ENCODE data around the gene ZFAND4. TPM values are rescaled to one million over a fixed set of nuclear protein-coding genes. Genes with fewer than 3 reads are reported as not detected.
"Not testable (repeated sequence)": the region's sequence is repeated elsewhere in the genome, so short reads cannot be mapped to it uniquely, and the experiment has no call there.

Gene ZFAND4
- total and polyA plus RNA-seq, 2 experiments from 2014 or later, result 7.4 to 30.3 TPM

DNA sequence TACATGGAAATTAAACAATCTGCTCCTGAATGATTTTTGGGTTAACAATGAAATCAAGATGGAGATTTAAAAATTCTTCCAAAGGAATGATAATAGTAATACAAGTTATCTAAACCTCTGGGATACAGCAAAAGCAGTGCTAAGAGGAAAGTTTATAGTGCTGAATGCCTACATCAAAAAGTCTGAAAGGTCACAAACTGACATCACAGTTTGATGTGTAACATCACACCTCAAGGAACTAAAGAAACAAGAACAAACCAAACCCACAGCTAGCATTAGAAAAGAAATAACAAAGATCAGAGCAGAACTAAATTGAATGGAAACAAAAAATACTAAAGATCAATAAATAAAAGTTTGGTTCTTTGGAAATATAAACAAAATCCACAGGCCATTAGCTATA is 17.4 kb downstream of the ZFAND4 start:
- DNase-seq (ENCODE audit: low spot score), result no peak
- Histone ChIP-seq H3K4me3 (no peak overlapping the region), H3K27me3 (ENCODE audit: insufficient read depth) (no peaks in the 10 kb centered on the region), H2AFZ (no peak overlapping the region), H3K4me2 (no peak overlapping the region), H3F3A (replicated peaks; ENCODE audit: low read depth) (no peaks in the 10 kb centered on the region), H4K20me1 (replicated peaks; ENCODE audit: insufficient read depth) (peaks cover 3% of the 10 kb centered on the region; the same call in 1 of the 2 replicates), H3K79me2 (replicated peaks; ENCODE audit: insufficient read depth) (peaks cover 18% of the 10 kb centered on the region; the same call in 1 of the 2 replicates), H3K4me1 (ENCODE audit: insufficient read depth) (no peaks in the 10 kb centered on the region), H3K27ac (ENCODE audit: low read depth) (no peak overlapping the region), H3K9me2 (ENCODE audit: insufficient read depth) (no peaks in the 10 kb centered on the region), H3K36me3 (ENCODE audit: insufficient read depth) (no peaks in the 10 kb centered on the region)
- H3K9me3 Mint-ChIP-seq, result no peaks in the 10 kb centered on the region
- TF ChIP-seq, protein P1, sequence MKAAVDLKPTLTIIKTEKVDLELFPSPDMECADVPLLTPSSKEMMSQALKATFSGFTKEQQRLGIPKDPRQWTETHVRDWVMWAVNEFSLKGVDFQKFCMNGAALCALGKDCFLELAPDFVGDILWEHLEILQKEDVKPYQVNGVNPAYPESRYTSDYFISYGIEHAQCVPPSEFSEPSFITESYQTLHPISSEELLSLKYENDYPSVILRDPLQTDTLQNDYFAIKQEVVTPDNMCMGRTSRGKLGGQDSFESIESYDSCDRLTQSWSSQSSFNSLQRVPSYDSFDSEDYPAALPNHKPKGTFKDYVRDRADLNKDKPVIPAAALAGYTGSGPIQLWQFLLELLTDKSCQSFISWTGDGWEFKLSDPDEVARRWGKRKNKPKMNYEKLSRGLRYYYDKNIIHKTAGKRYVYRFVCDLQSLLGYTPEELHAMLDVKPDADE (IDR thresholded peaks at IDR 0.05), result no peak
- TF ChIP-seq CREB1 (CRISPR knock-in tag; IDR thresholded peaks at IDR 0.05; ENCODE audit: low read depth) (no peak), NANOG (IDR thresholded peaks at IDR 0.05; ENCODE audit: borderline replicate concordance) (no peak), POLR2AphosphoS5 (IDR thresholded peaks at IDR 0.05; ENCODE audit: low read depth) (no peak), ZNF331 (CRISPR knock-in tag; IDR thresholded peaks at IDR 0.05; ENCODE audit: low read depth) (no peak), JUNB (IDR thresholded peaks at IDR 0.05; ENCODE audit: unreplicated experiment) (no peak), ZNF114 (CRISPR knock-in tag; IDR thresholded peaks at IDR 0.05) (no peak), EZH2 (IDR thresholded peaks at IDR 0.05; ENCODE audit: low read depth, unreplicated experiment) (no peak), EZH2phosphoT487 (IDR thresholded peaks at IDR 0.05; ENCODE audit: unreplicated experiment) (no peak)
- TF ChIP-seq, protein P2, sequence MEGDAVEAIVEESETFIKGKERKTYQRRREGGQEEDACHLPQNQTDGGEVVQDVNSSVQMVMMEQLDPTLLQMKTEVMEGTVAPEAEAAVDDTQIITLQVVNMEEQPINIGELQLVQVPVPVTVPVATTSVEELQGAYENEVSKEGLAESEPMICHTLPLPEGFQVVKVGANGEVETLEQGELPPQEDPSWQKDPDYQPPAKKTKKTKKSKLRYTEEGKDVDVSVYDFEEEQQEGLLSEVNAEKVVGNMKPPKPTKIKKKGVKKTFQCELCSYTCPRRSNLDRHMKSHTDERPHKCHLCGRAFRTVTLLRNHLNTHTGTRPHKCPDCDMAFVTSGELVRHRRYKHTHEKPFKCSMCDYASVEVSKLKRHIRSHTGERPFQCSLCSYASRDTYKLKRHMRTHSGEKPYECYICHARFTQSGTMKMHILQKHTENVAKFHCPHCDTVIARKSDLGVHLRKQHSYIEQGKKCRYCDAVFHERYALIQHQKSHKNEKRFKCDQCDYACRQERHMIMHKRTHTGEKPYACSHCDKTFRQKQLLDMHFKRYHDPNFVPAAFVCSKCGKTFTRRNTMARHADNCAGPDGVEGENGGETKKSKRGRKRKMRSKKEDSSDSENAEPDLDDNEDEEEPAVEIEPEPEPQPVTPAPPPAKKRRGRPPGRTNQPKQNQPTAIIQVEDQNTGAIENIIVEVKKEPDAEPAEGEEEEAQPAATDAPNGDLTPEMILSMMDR (conservative IDR thresholded peaks at IDR 0.05; ENCODE audit: low read depth in 2 of 2), result no peak
- TF ChIP-seq, protein P3, sequence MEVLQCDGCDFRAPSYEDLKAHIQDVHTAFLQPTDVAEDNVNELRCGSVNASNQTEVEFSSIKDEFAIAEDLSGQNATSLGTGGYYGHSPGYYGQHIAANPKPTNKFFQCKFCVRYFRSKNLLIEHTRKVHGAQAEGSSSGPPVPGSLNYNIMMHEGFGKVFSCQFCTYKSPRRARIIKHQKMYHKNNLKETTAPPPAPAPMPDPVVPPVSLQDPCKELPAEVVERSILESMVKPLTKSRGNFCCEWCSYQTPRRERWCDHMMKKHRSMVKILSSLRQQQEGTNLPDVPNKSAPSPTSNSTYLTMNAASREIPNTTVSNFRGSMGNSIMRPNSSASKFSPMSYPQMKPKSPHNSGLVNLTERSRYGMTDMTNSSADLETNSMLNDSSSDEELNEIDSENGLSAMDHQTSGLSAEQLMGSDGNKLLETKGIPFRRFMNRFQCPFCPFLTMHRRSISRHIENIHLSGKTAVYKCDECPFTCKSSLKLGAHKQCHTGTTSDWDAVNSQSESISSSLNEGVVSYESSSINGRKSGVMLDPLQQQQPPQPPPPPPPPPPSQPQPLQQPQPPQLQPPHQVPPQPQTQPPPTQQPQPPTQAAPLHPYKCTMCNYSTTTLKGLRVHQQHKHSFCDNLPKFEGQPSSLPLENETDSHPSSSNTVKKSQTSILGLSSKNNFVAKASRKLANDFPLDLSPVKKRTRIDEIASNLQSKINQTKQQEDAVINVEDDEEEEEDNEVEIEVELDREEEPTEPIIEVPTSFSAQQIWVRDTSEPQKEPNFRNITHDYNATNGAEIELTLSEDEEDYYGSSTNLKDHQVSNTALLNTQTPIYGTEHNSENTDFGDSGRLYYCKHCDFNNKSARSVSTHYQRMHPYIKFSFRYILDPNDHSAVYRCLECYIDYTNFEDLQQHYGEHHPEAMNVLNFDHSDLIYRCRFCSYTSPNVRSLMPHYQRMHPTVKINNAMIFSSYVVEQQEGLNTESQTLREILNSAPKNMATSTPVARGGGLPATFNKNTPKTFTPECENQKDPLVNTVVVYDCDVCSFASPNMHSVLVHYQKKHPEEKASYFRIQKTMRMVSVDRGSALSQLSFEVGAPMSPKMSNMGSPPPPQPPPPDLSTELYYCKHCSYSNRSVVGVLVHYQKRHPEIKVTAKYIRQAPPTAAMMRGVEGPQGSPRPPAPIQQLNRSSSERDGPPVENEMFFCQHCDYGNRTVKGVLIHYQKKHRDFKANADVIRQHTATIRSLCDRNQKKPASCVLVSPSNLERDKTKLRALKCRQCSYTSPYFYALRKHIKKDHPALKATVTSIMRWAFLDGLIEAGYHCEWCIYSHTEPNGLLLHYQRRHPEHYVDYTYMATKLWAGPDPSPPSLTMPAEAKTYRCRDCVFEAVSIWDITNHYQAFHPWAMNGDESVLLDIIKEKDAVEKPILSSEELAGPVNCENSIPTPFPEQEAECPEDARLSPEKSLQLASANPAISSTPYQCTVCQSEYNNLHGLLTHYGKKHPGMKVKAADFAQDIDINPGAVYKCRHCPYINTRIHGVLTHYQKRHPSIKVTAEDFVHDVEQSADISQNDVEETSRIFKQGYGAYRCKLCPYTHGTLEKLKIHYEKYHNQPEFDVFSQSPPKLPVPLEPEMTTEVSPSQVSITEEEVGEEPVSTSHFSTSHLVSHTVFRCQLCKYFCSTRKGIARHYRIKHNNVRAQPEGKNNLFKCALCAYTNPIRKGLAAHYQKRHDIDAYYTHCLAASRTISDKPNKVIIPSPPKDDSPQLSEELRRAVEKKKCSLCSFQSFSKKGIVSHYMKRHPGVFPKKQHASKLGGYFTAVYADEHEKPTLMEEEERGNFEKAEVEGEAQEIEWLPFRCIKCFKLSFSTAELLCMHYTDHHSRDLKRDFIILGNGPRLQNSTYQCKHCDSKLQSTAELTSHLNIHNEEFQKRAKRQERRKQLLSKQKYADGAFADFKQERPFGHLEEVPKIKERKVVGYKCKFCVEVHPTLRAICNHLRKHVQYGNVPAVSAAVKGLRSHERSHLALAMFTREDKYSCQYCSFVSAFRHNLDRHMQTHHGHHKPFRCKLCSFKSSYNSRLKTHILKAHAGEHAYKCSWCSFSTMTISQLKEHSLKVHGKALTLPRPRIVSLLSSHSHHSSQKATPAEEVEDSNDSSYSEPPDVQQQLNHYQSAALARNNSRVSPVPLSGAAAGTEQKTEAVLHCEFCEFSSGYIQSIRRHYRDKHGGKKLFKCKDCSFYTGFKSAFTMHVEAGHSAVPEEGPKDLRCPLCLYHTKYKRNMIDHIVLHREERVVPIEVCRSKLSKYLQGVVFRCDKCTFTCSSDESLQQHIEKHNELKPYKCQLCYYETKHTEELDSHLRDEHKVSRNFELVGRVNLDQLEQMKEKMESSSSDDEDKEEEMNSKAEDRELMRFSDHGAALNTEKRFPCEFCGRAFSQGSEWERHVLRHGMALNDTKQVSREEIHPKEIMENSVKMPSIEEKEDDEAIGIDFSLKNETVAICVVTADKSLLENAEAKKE (CRISPR knock-in tag; IDR thresholded peaks at IDR 0.05), result no peak
- ATAC-seq, result no peak
- peaks cover 3% of the 10 kb centered on the region for H3K27me3 Mint-ChIP-seq (ENCODE audit: insufficient read depth, low read depth, poor library complexity)
- peaks cover 13% of the 10 kb centered on the region; the same call in 2 of the 3 replicates for H3K36me3 Mint-ChIP-seq (ENCODE audit: low read depth)
- H3K4me3 Mint-ChIP-seq, result no peak overlapping the region
- H3K4me1 Mint-ChIP-seq, result peaks cover 6% of the 10 kb centered on the region
- H3K27ac Mint-ChIP-seq, result no peak overlapping the region

DNA sequence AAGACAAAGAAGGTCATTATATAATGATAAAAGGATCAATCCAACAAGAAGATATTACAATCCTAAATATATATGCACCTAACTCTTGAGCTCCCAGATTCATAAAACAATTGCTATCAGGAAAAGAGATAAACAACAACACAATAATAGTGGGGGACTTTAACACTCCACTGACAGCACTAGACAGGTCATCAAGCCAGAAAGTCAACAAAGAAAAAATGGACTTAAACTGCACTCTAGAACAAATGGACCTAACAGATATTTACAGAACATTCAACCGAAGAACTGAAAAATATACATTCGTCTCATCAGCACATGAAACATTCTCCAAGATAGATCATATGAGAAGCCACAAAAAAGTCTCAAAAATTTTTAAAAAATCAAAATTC is 17.8 kb downstream of the ZFAND4 start:
- not testable (repeated sequence) for H3K27ac Mint-ChIP-seq; H3K4me2 ChIP-seq; DNase-seq (ENCODE audit: low spot score); H3K4me1 Mint-ChIP-seq; H3F3A ChIP-seq (replicated peaks; ENCODE audit: low read depth); H3K36me3 ChIP-seq (ENCODE audit: insufficient read depth); H3K9me2 ChIP-seq (ENCODE audit: insufficient read depth); H3K27me3 Mint-ChIP-seq (ENCODE audit: insufficient read depth, low read depth, poor library complexity); H4K20me1 ChIP-seq (replicated peaks; ENCODE audit: insufficient read depth); H3K27me3 ChIP-seq (ENCODE audit: insufficient read depth); ATAC-seq; H3K4me3 ChIP-seq; H3K4me1 ChIP-seq (ENCODE audit: insufficient read depth); H3K4me3 Mint-ChIP-seq; H2AFZ ChIP-seq; H3K9me3 Mint-ChIP-seq; H3K27ac ChIP-seq (ENCODE audit: low read depth)
- peaks cover 16% of the 10 kb centered on the region; the same call in 1 of the 2 replicates for H3K79me2 ChIP-seq (replicated peaks; ENCODE audit: insufficient read depth)
- peaks cover 12% of the 10 kb centered on the region; the same call in 2 of the 3 replicates for H3K36me3 Mint-ChIP-seq (ENCODE audit: low read depth)
